Fibroblast of lung (primary cell): ENCODE data around the gene WWOX. TPM values are rescaled to one million over a fixed set of nuclear protein-coding genes. Genes with fewer than 3 reads are reported as not detected.

ENCODE experiments used
- DNase-seq, 2 donors: peaks; one replicate each; pipeline versions ENCODE4 v3.0.0 to v3.0.0-alpha.2; 2010; ENCODE audit warnings: low read depth in 2 of 2
- H2AFZ ChIP-seq: 2 replicates; pipeline ENCODE4 v1.5.1; 2012; ENCODE audit warnings: low read length, control low read depth, inconsistent platforms
- H3K27ac ChIP-seq: 2 replicates; pipeline ENCODE4 v1.5.1; 2011; ENCODE audit warnings: low read length, control low read depth; ENCODE audit not compliant: insufficient read depth
- H3K27me3 ChIP-seq: 2 replicates; pipeline ENCODE4 v1.5.1; 2011; ENCODE audit warnings: mild to moderate bottlenecking, low read length; ENCODE audit not compliant: control insufficient read depth, insufficient read depth
- H3K36me3 ChIP-seq: 2 replicates; pipeline ENCODE4 v1.5.1; 2011; ENCODE audit warnings: low read length; ENCODE audit not compliant: control insufficient read depth, insufficient read depth
- H3K4me1 ChIP-seq: 2 replicates; pipeline ENCODE4 v1.5.1; 2011; ENCODE audit warnings: low read length; ENCODE audit not compliant: control insufficient read depth, insufficient read depth; ENCODE audit errors: extremely low read depth
- H3K4me2 ChIP-seq: 2 replicates; pipeline ENCODE4 v1.5.1; 2011; ENCODE audit warnings: low read length, control low read depth; ENCODE audit not compliant: insufficient read depth; ENCODE audit errors: extremely low read depth
- H3K4me3 ChIP-seq, 4 experiments: fragments of 200-600 bp in 1 of 4; sonication (generic) in 1 of 4; replicated peaks in 1 of 4; 2 replicates each; pipeline ENCODE4 v1.5.1; 2011 to 2016; ENCODE audit warnings: low read length in 4 of 4, low read depth in 3 of 4, mild to moderate bottlenecking in 3 of 4, control low read depth in 2 of 4, inconsistent platforms in 1 of 4, mixed read lengths in 1 of 4; ENCODE audit not compliant: insufficient read depth in 1 of 4; ENCODE audit errors: control extremely low read depth in 1 of 4
- H3K79me2 ChIP-seq: 2 replicates; pipeline ENCODE4 v1.5.1; 2012; ENCODE audit warnings: mild to moderate bottlenecking, low read length, inconsistent platforms; ENCODE audit not compliant: control insufficient read depth, insufficient read depth
- H3K9ac ChIP-seq: 2 replicates; pipeline ENCODE4 v1.5.1; 2011; ENCODE audit warnings: mild to moderate bottlenecking, low read length, control low read depth; ENCODE audit not compliant: insufficient read depth
- H3K9me3 ChIP-seq: 2 replicates; pipeline ENCODE4 v1.5.1; 2012; ENCODE audit warnings: low read depth, low read length; ENCODE audit not compliant: control insufficient read depth, insufficient read depth
- H4K20me1 ChIP-seq: 2 replicates; pipeline ENCODE4 v1.5.1; 2011; ENCODE audit warnings: low read length; ENCODE audit not compliant: control insufficient read depth, insufficient read depth; ENCODE audit errors: extremely low read depth
- CTCF ChIP-seq, 2 donors: IDR thresholded peaks in 1 of 2; conservative IDR thresholded peaks in 1 of 2; 1 replicate in 1 of 2; 2 replicates in 1 of 2; pipeline ENCODE4 v1.5.1; 2011 to 2012; ENCODE audit warnings: low read length in 2 of 2, control low read depth in 1 of 2, inconsistent platforms in 1 of 2, low read depth in 1 of 2, mild to moderate bottlenecking in 1 of 2
- EZH2 ChIP-seq: IDR thresholded peaks from 2 replicates; pipeline ENCODE4 v1.5.1; 2012; ENCODE audit warnings: low read length, control low read depth, mild to moderate bottlenecking; ENCODE audit errors: missing control alignments
- polyA plus RNA-seq, 2 donors: library from polyadenylated mRNA; depleted of rRNA in 1 of 2; stranded (reverse) in 1 of 2; unstranded in 1 of 2; fragments of >200 nt; gene quantifications; 2 replicates each; pipeline ENCODE4 v1.2.1, GENCODE V29; 2011 to 2012; ENCODE audit warnings: missing spikeins in 1 of 2
- total RNA-seq: library from RNA; depleted of rRNA; stranded (reverse); fragments of >200 nt; gene quantifications from 2 replicates; pipeline ENCODE4 v1.2.1, GENCODE V29; 2014

The WWOX gene
- total and polyA plus RNA-seq, 2 donors (not counting 1 experiment from before 2014, with no cell fraction given), result 5.6 to 16.3 TPM

- Histone ChIP-seq H3K79me2 (no peaks in the 10 kb centered on the region), H3K9ac (no peak overlapping the region), H3K4me1 (no peaks in the 10 kb centered on the region), H3K9me3 (no peaks in the 10 kb centered on the region), H3K36me3 (no peaks in the 10 kb centered on the region), H2AFZ (no peak overlapping the region), H3K27me3 (no peaks in the 10 kb centered on the region), H4K20me1 (no peaks in the 10 kb centered on the region), H3K4me2 (no peak overlapping the region), H3K27ac (no peak overlapping the region), H3K4me3 (no peak overlapping the region)
- TF ChIP-seq CTCF (conservative IDR thresholded peaks at IDR 0.05 in 1 of 2, IDR thresholded peaks at IDR 0.05 in 1 of 2; ENCODE audit: low read depth in 1 of 2, low read length in 2 of 2) (no peak), EZH2 (no peak)
- no peak for DNase-seq
Observed at GRCh38 chr16:78608305-78608776, 508.9 kb downstream of the WWOX start.

- no peak overlapping the region for H3K4me3 ChIP-seq
- TF ChIP-seq CTCF (conservative IDR thresholded peaks at IDR 0.05 in 1 of 2, IDR thresholded peaks at IDR 0.05 in 1 of 2; ENCODE audit: low read depth in 1 of 2, low read length in 2 of 2), result no peak
- TF ChIP-seq EZH2, result no peak
- H3K79me2 ChIP-seq, result no peaks in the 10 kb centered on the region
- H3K9ac ChIP-seq, result no peak overlapping the region
- H2AFZ ChIP-seq, result no peak overlapping the region
- H3K4me1 ChIP-seq, result no peaks in the 10 kb centered on the region
- no peak for DNase-seq
- H4K20me1 ChIP-seq, result no peaks in the 10 kb centered on the region
- no peak overlapping the region for H3K4me2 ChIP-seq
- no peaks in the 10 kb centered on the region for H3K9me3 ChIP-seq
- H3K27me3 ChIP-seq, result no peaks in the 10 kb centered on the region
- H3K36me3 ChIP-seq, result no peaks in the 10 kb centered on the region
- H3K27ac ChIP-seq, result no peak overlapping the region
Observed at GRCh38 chr16:78609402-78610274, 510.2 kb downstream of the WWOX start.

GRCh38 chr16:78611318-78611717 lies 511.9 kb downstream of the WWOX start:
- H3K27ac ChIP-seq, result no peak overlapping the region
- no peaks in the 10 kb centered on the region for H3K36me3 ChIP-seq
- H3K4me1 ChIP-seq, result no peaks in the 10 kb centered on the region
- H3K9ac ChIP-seq, result no peak overlapping the region
- TF ChIP-seq CTCF (conservative IDR thresholded peaks at IDR 0.05 in 1 of 2, IDR thresholded peaks at IDR 0.05 in 1 of 2; ENCODE audit: low read depth in 1 of 2, low read length in 2 of 2) (no peak), EZH2 (no peak)
- no peak overlapping the region for H2AFZ ChIP-seq
- H3K9me3 ChIP-seq, result no peaks in the 10 kb centered on the region
- H3K4me3 ChIP-seq, result no peak overlapping the region
- DNase-seq, result no peak
- no peaks in the 10 kb centered on the region for H3K27me3 ChIP-seq
- no peak overlapping the region for H3K4me2 ChIP-seq
- no peaks in the 10 kb centered on the region for H4K20me1 ChIP-seq
- H3K79me2 ChIP-seq, result no peaks in the 10 kb centered on the region
